Glutamatergic neuron (in vitro differentiated cells): Measurements from ENCODE around the gene ATP6V0E2. TPM values are rescaled to one million over a fixed set of nuclear protein-coding genes. Genes with fewer than 3 reads are reported as not detected.

Source experiments
- DNase-seq: peaks from one replicate; pipeline ENCODE4 v3.0.0; 2022
- H3K27ac Mint-ChIP-seq: one replicate; pipeline ENCODE4 v1.8.0; 2020; ENCODE audit warnings: mild to moderate bottlenecking, mixed read lengths, inconsistent platforms; ENCODE audit not compliant: unreplicated experiment
- H3K27me3 Mint-ChIP-seq: one replicate; pipeline ENCODE4 v1.8.0; 2020; ENCODE audit warnings: mild to moderate bottlenecking, moderate library complexity, mixed read lengths, inconsistent platforms; ENCODE audit not compliant: unreplicated experiment
- H3K36me3 Mint-ChIP-seq: one replicate; pipeline ENCODE4 v1.8.0; 2020; ENCODE audit warnings: mild to moderate bottlenecking, mixed read lengths, inconsistent platforms; ENCODE audit not compliant: unreplicated experiment
- H3K4me1 Mint-ChIP-seq: one replicate; pipeline ENCODE4 v1.8.0; 2020; ENCODE audit warnings: mild to moderate bottlenecking, low read depth, mixed read lengths, inconsistent platforms; ENCODE audit not compliant: unreplicated experiment
- H3K4me3 Mint-ChIP-seq: one replicate; pipeline ENCODE4 v1.8.0; 2020; ENCODE audit warnings: mild to moderate bottlenecking, mixed read lengths, inconsistent platforms; ENCODE audit not compliant: unreplicated experiment
- H3K9me3 Mint-ChIP-seq: one replicate; pipeline ENCODE4 v1.8.0; 2020; ENCODE audit warnings: mild to moderate bottlenecking, moderate library complexity, mixed read lengths, inconsistent platforms; ENCODE audit not compliant: unreplicated experiment
- total RNA-seq: library from RNA; stranded (reverse); fragmentation: NEBNext Ultra II Directional; extraction: Animal tissue kit (Norgen Biotek cat#: 25700); gene quantifications from one replicate; pipeline ENCODE4 v1.2.1, GENCODE V29; 2021; ENCODE audit not compliant: unreplicated experiment
- TF ChIP-seq, protein P1 (sequence below): fragments of 200-600 bp; sonication (generic); IDR thresholded peaks from one replicate; pipeline ENCODE4 v1.5.0; 2021; ENCODE audit not compliant: partially characterized antibody, unreplicated experiment

Gene ATP6V0E2
- total RNA-seq, 1 donor from 2014 or later, result 67.6 TPM

GRCh38 chr7:149872419-149873073, 1.2 kb upstream of the ATP6V0E2 start:
- peak overlapping the region; percentile 55 for H3K27ac Mint-ChIP-seq
- peaks cover 7% of the 10 kb centered on the region for H3K9me3 Mint-ChIP-seq
- peaks cover 10% of the 10 kb centered on the region for H3K4me1 Mint-ChIP-seq
- peak; percentile 65 for DNase-seq
- no peaks in the 10 kb centered on the region for H3K36me3 Mint-ChIP-seq
- TF ChIP-seq, protein P1, sequence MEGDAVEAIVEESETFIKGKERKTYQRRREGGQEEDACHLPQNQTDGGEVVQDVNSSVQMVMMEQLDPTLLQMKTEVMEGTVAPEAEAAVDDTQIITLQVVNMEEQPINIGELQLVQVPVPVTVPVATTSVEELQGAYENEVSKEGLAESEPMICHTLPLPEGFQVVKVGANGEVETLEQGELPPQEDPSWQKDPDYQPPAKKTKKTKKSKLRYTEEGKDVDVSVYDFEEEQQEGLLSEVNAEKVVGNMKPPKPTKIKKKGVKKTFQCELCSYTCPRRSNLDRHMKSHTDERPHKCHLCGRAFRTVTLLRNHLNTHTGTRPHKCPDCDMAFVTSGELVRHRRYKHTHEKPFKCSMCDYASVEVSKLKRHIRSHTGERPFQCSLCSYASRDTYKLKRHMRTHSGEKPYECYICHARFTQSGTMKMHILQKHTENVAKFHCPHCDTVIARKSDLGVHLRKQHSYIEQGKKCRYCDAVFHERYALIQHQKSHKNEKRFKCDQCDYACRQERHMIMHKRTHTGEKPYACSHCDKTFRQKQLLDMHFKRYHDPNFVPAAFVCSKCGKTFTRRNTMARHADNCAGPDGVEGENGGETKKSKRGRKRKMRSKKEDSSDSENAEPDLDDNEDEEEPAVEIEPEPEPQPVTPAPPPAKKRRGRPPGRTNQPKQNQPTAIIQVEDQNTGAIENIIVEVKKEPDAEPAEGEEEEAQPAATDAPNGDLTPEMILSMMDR, result no peak
- H3K4me3 Mint-ChIP-seq, result peak overlapping the region; percentile 81
- no peaks in the 10 kb centered on the region for H3K27me3 Mint-ChIP-seq

DNA sequence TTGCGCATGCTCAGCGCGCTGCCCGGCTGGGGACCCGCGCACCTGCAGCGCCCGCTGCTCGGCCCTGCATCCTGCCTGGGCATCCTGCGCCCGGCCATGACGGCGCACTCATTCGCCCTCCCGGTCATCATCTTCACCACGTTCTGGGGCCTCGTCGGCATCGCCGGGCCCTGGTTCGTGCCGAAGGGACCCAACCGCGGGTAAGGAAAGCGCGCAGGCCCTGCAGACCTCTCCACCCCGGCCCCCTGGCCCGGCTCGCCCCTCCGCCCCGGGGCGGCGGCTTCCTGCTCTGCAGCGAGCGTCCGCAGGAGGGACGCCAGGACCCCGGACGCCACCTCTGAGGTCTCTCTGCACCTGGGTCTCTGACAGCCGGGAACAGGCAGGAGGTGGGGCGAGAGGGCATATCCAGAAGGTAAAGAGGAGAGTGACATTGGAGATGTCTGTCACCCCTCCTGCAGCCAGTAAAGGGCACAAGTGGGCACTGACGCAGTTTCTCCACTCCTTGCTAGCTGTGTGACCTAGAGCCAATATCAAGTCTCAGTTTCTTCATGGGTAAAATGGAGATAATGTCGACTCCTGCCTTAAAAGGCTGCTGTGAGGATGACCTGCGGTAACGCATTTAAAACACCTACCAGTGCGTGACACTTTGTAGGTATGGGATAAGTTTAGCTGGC, 338 bp downstream of the ATP6V0E2 start:
- H3K4me3 Mint-ChIP-seq, result peak overlapping the region; percentile 82
- H3K27me3 Mint-ChIP-seq, result no peaks in the 10 kb centered on the region
- DNase-seq, result no peak
- no peak overlapping the region for H3K27ac Mint-ChIP-seq
- no peaks in the 10 kb centered on the region for H3K36me3 Mint-ChIP-seq
- TF ChIP-seq, protein P1, result no peak
- peaks cover 7% of the 10 kb centered on the region for H3K9me3 Mint-ChIP-seq
- peaks cover 12% of the 10 kb centered on the region for H3K4me1 Mint-ChIP-seq

GRCh38 chr7:149874644-149875028, 867 bp downstream of the ATP6V0E2 start:
- H3K9me3 Mint-ChIP-seq, result peaks cover 7% of the 10 kb centered on the region
- H3K36me3 Mint-ChIP-seq, result no peaks in the 10 kb centered on the region
- peaks cover 15% of the 10 kb centered on the region for H3K4me1 Mint-ChIP-seq
- H3K4me3 Mint-ChIP-seq, result peak overlapping the region; percentile 82
- H3K27ac Mint-ChIP-seq, result peak overlapping the region; percentile 45
- no peak for DNase-seq
- no peaks in the 10 kb centered on the region for H3K27me3 Mint-ChIP-seq
- TF ChIP-seq, protein P1, result no peak

DNA sequence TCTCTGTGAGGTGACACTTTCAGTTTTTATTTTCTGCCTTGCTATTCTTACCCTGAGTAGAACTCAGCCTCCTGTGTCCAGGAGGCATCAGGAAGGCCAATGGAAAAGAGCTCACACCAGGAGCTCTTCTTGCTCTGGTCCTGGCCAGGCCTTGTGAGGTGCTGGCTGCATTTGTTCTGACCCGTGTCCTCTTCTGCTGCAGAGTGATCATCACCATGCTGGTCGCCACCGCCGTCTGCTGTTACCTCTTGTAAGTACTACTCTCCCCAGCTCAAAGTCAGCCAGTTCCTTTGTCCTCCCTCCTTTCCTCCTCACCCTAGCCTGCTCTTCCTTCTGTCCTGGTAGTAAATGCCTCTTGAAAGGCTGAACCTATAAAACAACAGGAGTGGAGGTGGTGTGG, 1.6 kb downstream of the ATP6V0E2 start:
- H3K9me3 Mint-ChIP-seq, result peaks cover 7% of the 10 kb centered on the region
- no peak overlapping the region for H3K27ac Mint-ChIP-seq
- peak overlapping the region; percentile 82 for H3K4me3 Mint-ChIP-seq
- TF ChIP-seq, protein P1, result no peak
- DNase-seq, result no peak
- no peaks in the 10 kb centered on the region for H3K36me3 Mint-ChIP-seq
- no peaks in the 10 kb centered on the region for H3K27me3 Mint-ChIP-seq
- peaks cover 17% of the 10 kb centered on the region for H3K4me1 Mint-ChIP-seq

- TF ChIP-seq, protein P1, result no peak
- Mint-ChIP-seq H3K27me3 (peaks cover 6% of the 10 kb centered on the region), H3K4me1 (peaks cover 16% of the 10 kb centered on the region), H3K4me3 (no peak overlapping the region), H3K36me3 (no peaks in the 10 kb centered on the region), H3K27ac (no peak overlapping the region), H3K9me3 (peaks cover 6% of the 10 kb centered on the region)
- DNase-seq, result no peak
Measured at GRCh38 chr7:149877890-149878522, 4.2 kb downstream of the ATP6V0E2 start.
